HG03139 (cell line): Measurements from ENCODE around the gene SFRP5.

Source experiments
- ATAC-seq: cut with Tn5 transposase; IDR thresholded peaks from one replicate; pipeline ENCODE4 v1.9.1; 2021; ENCODE audit not compliant: unreplicated experiment

Gene SFRP5

DNA sequence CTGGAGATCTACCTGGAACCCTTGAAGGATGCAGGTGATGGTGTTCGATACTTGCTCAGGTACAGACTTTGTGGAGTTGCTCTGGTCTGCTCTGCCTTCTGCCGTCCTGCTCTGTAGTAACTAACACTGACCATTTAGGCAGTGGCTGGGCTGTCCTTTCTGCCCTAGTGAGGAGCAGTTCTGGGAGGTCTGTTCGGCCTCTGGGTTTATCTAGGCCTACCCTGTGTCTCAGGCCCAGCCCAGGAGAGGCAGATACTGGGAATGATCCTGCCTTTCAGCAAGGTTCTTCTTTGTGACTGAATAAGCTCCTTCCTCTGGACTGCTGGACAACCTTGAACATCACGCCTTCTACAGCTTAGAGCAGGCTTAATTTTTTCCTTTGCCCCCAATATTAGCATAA is 33.2 kb downstream of the SFRP5 start:
- ATAC-seq: no peak

DNA sequence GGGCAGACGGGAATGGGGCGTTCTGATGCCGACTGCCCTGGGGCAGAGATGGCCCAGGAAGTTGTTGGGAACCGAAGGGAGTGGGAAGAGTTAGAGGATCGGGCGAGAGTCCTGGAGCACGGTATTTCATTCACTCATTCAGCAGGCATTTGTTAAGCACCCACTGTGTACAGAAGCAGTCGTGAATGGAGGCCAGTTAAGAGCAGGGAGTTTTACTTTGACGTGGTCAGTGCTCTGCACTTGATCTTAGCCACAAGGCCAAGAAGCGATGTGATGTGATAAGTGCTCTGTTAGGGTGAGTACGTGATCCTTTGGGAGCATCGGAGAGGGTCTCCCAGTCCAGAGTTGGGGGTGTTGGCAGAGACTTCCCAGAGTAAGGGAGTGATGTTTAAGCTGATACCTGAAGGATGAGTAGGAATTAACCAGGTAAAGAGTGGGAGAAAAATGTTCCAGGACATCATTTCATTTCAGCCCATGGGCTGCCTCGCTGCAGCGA is 34.0 kb downstream of the SFRP5 start:
- ATAC-seq: no peak

DNA sequence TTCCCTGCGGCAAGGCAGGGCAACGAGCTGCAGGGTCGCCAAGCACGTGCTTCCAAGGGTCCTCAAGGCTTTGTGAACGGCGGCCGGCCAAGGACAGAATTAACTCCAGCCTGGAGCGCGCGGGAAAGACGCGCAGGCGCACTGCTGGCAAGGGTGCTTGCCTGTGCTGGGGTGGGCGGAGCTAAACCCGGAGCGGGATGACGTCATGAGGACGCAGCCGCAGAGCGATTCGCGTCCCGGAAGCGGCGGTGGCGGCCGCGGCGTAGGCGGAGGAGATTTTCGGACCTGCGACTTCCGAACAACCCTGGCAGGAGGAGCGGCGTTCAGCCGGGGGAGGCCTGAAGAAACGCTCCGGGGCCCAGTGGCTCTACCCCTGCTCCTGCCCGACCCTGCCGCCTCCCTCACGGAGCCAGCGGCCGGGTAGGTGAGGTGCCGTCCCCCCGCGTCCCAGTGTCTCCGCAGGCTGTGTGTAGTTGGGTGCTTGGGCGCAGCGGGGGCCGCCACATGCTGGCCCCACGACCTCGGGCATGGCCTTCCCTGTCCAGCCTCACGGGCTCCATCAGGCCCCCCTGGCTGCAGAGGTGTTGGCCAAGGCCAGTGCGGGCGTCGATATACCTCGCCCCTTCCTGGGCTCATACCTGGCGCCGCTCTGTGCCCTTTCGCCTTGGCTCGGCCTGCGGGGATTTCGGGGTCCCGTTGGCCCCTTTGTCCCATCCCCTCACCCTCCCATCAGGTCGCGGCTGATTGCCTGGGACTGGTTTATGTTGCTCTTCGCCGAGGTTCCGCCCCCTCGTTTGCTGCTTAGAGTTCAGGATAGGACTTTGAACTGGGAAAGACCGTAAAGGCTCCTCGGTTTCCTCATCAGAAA is 34.7 kb downstream of the SFRP5 start, which contains the start of gene ZFYVE27:
Gene ZFYVE27, plus strand, starts transcription at position 227 of the 868 bp plus-strand sequence. CDS start 1,350 bp downstream, outside the sequence.
- ATAC-seq: peak; percentile 80

DNA sequence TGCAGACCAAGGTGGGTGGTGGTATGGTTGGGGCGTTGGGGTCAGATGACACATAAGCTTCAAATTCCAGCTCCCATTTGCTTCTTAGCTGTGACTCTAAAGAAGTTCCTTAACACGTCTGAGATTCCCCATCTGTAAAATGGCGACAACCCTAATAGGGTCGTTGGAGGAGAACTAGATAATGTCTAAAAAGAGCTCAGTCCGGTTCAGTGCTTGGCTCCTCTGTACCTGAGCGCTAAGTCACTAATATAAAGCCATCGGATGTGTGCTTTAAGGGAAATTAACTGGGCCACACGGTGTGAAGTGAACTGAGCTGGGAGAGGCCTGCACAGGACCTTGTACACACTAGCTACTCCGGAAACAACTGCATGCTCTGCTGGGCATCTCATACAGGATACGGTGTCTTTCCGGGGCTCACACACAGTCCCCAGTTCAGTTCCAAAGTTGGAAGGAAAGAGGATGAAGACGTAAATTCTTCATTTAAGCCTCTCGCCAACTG is 35.3 kb downstream of the SFRP5 start:
- peak; percentile 14 for ATAC-seq

DNA sequence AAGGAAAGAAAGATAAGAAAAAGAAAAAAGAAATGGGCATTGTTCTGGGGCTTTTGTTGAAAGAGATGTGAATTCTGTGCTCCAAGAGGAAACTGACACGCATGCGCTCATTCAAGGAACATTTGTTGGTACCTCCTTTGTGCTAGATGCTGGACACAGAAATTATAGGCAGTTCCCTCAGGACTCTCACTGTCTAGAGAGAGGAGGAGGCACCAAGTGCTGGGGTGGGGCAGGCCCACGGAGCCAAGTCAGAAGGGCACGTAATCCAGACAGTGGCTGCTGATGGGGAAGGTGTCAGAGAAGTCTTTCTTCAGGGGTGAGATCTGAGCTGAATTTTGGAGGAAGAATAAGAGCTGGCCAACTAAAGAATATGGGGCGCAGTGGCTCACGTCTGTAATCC is 37.8 kb downstream of the SFRP5 start:
- no peak for ATAC-seq

DNA sequence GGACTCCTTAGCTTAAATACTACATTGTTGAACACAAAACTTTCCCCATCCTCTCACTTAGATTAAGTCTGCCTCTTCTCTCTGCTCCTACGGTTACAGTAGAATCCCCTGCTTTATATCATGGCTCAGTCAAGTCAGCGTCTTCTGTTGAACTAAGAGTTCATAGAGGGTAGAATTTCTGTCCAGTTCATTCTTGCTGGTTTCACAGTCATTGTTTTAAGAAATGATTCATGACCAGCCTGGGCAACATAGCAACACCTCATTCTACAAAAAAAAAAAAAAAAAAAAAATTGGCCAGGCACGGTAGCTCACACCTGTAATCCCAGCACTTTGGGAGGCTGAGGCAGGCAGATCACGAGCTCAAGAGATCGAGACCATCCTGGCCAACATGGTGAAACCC is 38.5 kb downstream of the SFRP5 start:
- no peak for ATAC-seq

DNA sequence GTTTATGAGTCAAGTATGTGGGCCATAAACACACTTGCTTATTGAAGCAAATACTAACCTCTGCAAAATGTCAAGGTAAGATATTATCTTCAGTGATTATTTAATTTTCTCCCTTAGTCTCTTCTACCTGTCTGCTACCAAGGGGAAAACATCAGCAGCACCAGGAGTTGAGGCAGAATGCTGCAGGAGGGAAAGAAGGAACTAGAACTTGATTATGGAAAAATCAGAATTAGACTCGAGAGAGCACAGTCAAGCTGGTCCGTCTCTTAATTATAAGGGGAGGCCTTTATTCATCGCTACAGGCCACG is 39.8 kb downstream of the SFRP5 start:
- no peak for ATAC-seq

DNA sequence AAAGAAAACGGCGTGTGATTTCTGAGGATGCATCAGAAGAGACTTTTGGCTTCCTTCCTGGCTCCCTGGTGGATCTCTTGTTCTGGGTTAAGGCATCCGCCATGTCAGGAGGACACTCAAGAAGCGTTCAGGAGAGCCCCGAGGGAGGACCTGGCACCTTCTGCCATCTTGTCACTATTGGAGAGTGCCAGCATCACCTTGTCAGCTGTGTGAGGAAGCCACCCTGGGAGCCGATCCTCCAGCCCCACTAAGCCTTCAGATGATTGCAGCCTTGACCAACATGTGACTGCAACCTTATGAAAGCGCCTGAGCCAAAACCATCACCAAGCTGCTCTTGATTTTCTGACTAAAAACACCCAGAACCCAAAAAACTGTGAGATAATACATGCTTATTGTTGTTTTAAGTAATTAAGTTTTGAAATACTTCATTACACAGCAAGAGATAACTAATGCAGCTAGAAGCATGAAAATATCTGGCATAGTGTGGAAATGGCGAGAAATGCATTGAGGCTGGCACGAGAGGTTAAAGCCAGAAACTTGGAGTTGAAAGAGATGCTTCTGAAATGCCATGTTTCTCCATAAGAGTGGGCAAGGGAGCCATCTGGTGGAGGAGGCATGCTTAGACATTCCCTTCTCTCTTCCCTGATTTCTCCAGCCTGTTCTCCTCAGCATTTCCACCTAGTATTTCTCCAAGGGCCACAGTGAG is 40.3 kb downstream of the SFRP5 start:
- ATAC-seq: no peak

DNA sequence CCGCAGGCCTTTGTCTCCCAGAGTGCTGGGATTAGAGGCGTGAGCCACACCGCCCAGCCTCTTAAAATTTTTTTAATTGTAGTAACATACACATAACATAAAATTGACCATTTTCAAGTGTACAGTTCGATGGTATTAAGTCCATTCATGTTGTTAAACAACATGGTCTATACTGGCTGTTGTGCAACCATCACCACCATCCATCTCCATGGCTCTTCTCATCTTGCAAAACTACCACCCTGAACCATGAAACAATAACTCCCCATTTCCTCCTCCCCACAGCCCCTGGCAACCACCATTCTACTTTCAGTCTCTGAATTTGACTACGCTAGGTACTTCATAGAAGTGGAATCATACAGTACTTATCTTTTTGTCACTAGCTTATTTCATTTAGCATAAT is 42.8 kb downstream of the SFRP5 start:
- ATAC-seq: no peak

DNA sequence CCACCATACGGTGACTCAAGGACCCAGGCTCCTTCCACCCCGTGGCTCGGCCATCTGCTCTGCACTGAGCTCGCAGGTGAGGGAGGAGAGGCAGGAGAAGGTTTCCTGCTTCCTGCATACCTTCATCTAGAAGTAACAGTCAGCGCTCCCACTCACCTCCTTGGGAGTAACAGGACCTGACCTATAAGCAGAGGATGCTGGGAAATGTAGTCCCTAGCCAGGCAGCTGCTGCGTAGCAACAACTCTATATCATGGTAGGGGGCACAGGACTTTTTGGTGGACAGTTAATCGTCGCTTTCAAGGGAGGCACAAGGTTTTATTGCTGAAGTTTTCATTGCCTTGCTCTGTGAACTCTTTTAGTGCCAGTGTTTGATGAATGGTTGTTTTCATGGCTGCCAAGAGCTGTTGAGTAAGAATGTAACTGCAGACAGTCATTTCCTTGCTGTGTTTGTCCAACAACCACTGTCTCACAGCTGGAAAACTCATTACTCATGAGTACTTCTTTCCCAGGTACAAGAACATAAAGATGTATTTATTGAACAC is 45.1 kb downstream of the SFRP5 start:
- no peak for ATAC-seq

DNA sequence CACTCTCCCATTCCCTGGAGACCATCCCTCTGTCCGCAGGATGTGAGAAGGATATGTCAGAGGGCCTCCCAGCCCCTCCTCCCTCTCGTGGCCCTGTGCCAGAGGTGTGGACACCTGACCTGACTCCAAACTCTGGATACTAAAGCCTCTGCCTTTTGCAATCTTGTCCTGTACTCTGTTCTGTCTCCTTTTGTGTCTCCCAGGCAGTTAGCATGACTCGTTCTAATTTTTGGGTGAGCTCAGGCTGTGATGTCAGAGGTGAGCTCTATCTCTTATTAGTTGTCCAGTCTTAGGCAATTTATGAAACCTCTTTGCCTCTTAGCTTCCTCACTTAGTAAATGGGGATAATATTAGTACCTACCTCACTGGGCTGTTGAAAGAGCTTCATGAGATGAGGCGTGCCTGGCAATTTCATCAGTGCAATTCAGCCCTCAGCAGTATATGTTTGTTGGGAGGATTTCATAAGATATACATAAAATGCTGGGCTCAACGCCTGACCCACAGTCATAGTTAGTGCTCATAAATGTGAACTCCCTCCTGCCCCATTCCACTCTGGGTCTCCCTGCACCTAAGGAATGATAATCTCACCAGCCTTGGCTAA is 47.4 kb downstream of the SFRP5 start:
- ATAC-seq: no peak

DNA sequence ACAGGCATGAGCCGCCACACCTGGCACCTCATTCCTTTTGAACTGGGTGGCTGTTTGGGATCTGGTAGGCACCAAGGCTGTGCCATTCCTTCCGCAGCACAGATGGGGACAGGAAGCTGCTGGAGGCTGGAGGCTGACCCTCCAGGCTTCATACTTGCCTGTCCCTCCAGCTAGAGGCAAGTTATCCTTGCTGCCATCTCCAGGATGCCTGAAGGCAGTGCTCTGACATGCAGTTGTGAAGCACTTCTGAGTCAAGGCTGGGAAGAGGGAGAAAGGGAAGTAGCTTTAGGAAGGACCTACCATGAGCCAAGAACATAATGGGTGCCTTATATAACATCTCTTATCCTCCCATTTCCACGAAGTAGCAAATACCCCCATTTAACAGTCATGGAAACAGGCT is 48.8 kb downstream of the SFRP5 start:
- no peak for ATAC-seq

DNA sequence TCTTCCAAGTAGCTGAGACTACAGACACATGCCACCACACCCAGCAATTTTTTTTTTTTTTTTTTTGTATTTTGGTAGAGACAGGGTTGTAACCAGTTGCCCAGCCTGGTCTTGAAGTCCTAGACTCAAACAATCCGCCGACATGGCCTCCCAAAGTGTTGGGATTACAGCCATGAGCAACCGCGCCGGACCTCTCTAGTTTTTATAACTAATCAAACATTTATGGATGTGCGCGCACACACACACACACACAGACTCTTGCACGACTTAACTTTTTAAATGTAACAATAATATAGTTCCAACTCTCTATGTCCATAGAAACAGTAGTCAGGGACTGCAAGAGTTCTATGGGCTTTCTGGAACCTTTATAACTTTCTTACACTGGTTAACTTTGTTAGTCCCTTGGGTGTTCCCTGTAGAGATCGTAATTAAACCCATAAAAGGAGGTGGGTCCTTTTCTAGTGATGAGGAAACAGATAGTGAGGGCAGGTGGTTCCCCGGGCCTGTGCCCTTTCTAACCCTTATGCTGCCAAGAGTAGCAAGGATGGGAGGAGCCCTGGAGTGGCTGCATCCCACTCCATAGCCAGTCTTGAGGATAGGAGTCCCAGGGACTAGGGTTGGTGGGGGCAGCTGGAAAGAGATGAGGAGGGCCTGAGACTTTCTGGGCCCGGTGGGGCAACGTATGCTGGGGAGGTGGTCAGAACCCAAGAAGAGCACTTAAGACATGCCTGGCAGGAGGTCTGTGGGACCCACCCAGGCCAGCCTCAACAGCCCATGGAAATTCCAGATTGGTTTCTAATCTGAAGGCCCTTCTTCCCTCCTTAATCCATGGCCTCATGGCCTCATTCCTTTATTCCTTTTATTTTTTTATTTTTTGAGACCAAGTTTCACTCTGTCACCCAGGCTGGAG is 49.7 kb downstream of the SFRP5 start:
- ATAC-seq: no peak

DNA sequence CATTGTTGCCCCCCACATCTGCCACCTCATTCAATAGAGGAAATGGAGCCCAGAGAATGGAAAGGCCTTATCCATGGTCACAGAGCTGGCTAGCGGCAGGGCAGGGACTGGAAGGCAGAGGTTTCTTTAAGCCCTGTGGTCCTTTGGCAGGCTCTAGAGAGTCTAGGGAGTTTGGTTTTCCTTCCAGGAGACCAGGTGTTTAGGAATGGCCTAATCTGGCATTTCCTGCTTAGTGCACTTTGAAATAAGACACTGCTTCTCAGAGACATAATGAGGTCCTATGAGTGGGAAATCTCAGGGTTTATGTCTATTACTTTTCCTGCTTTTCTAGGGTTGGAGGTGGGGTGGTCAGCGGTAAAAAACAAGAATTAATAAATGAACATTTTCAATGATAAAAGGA is 52.2 kb downstream of the SFRP5 start:
- no peak for ATAC-seq

DNA sequence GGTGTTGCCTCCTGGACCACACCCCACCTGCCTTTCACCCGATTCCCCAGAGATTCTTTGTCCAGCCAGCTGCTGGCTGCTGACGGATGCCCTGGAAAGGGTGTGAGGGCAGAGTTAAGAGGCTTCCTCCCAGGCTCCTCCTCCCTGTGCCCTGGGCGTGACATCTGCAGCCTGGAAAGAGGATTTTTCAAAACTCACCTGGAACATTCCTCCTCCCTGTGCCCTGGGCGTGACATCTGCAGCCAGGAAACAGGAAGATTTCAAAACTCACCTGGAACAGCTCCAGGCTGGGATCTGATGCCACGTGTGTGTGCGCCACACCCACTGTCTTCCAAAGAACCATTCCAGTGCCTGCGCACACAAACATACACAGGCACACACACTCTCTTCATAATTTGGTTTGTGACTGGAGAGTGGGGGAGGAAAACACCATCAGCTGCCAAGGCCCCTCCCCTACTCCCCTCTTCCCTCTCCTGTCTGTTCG is 53.1 kb downstream of the SFRP5 start:
- no peak for ATAC-seq

DNA sequence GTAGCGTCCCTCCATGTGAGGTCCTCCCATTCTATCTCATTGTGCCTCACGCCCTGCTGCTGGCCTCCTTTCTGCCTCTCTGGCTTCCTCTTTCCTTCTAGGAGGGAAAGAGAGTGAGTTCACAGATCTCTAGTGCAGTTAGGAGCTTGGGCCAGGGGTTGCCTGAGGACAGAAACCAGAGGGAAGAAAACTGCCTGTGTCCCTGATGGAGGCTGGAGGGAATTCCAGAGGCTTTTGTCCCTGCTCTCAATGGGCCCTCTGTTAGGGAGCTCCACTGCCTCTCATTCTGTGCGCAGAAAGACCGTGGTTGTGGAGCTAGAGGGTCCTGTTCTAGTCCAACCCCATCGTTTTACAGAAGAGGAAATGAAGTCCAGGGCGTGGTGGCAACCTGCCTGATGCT is 53.6 kb downstream of the SFRP5 start:
- no peak for ATAC-seq

DNA sequence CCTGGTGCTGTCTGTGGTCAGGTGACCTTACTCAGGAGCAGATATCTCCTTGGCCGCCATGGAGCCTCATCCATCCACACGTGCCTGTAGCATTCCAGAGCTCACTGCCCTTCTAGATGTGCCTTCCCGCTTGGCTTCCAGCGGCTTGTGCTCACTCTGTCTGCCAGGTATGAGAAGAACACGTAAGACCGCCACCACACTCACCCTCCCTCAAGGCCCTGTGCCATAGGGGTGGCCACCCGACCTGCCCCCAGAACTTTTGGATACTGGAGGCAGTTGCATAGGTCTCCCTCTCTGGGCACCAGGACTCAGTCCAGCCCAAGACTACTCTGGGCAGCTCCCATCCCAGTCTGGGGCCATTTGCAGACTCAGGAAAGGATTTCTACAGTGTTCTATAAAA is 54.2 kb downstream of the SFRP5 start:
- ATAC-seq: no peak
